SKM-1 treated with dmso at 0.1 percent for 144 hours (cell line): ENCODE results near the gene RGS7BP.
"Not testable (repeated sequence)": the region's sequence is repeated elsewhere in the genome, so short reads cannot be mapped to it uniquely, and the experiment has no call there.

Source experiments
- DNase-seq: peaks from one replicate; lab custom pipeline; 2025; ENCODE audit not compliant: unreplicated experiment; lab: John Stamatoyannopoulos, UW

Gene RGS7BP

DNA sequence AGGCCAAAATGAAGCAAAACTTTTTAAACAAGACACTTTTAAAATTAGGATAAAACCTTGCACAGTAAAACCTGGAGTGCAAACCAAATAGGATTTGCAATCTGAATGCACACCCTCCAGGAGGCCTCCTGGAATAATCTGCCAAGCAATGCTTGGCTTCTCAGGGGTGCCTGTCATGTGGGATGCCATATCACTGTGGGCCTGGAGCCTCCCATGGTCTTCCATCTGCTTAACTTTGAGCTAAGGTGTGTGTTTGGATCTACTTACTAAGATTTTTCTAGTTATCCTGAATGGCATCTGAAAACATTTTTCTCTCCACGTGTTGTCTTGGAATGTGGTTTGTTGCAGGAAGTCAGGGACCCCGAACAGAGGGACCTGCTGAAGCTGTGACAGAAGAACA is 52.1 kb downstream of the RGS7BP start:
- DNase-seq: no peak

DNA sequence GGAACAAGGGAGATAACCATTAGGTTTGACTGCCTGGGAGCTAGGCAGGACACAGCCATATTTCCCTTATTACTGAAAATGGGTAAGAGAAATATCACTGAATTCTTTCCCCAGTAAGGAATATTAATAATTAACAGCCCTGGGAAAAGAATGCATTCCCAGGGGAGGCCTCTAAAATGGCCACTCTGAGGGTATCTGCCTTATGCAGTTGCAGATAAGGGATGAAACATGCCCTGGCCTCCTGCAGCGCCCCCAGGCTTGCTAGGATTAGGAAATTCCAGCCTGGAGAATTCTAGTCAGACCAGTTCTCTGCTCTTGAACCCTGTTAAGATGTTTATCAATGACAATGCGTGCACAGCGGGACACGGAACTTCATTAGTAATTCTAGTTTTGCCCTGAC is 52.8 kb downstream of the RGS7BP start:
- DNase-seq: not testable (repeated sequence)

DNA sequence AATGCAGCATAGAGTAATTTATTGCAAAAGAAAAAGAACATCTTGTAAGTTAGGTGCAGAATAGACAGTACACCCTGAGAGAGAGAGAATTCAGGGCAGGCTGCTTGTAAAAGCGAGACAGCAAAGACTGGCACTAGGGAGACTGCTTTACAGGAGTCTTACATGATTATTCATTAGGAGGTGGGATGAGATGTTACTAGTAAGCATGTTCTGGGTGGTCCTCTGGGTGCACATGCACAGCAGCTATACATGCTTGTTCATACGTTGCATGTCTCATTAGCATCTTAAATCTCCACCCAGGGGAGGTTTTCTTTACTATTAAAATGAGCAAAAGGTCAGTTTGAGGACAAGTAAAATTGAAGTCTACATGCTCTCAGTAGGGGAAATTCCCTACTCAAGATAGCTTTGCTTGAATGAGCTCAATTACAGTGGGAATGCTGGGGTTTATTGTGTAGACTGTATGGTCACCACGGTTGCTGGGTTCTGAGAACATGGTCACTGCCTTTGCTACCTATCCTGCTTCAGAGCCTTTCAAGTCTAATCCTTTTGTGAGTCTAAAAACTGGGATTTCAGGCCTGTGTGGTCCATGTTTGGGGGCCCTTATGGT is 60.6 kb downstream of the RGS7BP start:
- DNase-seq: no peak

DNA sequence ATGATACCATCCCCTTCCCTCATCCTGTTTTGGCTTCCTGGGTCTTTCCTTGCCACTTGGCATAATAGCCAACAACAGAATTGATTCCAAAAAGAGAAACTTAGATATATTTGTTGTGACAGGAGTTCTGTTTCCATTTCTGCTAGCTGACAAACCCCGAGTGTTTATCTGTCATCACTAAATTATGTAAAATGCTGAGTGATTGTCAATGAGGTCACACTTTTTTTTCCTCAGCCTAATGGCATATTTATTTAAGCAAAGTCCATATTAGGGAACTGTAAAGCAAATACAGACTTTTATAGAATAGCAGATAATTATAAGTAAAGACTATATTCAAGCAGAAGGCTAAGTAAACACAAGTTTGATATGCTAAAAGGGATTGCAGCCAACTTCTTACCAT is 64.0 kb downstream of the RGS7BP start:
- no peak for DNase-seq

DNA sequence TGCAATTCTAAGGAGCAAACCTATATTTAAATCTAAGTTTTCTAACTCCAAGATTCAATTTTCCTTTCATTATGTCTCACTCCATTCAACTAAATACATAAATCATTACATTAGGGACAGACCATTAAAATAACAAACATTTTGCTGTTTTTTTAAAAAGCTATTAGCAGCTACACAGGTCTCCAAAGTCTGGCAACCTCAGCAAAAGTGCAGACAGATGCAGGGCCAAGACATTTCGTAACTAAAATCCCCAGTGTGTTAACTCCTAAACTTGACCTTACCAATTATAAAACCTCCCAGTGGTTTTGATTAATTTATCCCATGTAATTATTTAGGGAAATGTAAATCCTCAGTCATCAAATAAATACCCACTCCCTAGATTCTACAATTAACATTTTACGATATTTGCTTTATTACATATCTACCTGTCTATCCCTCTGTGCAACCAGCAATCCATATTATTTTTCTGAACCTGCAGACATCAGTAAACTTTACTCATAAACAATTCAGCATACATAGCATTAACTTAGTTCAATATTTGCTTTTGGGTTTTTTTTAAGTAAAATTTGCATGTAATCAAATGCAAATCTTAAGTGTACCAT is 64.7 kb downstream of the RGS7BP start:
- DNase-seq: no peak

DNA sequence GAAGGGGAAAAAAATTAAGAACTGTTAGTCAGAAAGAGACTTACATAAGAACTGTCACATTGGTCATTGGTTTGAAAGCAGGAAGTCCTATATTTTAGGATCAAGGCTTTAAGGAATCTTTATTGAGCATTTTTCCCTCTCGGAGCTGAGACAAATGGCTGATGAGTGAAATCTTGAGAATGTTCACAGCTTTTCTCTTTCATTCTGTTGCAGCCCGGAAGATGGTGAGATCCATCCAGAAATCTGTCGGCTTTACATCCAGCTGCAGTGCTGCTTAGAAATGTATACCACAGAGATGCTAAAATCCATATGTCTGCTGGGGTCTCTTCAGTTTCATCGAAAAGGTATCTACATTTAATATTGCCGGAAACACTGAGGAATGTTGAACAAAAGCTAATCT is 69.7 kb downstream of the RGS7BP start:
- DNase-seq: no peak

DNA sequence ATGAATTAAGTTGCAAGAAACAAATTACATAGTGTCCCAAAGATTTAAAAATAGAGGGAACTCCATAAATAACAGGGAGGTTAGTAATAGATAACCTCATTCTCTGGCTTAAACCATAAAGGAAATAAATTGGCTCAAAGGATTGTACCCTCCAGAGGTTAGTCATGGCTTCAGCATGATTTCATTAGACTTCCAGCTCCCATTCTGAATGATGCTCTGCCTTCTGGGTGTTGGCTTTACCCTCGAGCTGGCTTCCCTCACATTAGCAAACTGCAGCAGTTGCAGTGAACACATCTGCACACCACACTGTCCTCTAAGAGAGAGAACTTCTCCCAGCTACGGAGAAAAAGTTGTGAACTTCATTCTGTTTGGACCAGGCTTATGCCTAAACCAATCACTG is 70.4 kb downstream of the RGS7BP start:
- no peak for DNase-seq

DNA sequence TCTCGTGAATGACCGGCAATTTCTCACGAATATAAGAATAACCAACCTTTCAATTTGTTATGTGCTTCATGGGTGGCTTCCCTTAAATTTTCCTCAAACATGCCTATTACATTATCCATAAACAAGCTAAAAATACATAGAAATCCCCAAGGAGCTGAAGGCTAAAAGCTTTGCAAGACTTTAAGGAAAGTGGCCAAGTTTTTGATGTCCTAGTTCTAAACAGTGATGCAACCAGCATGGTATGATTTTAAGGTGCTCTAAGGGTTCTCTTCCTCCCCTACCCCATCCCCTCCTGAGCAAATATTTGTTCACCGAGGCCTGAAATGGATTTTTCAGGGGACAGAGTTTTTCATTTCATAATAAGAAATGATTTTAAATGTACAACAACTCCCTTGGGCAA is 79.8 kb downstream of the RGS7BP start:
- no peak for DNase-seq

DNA sequence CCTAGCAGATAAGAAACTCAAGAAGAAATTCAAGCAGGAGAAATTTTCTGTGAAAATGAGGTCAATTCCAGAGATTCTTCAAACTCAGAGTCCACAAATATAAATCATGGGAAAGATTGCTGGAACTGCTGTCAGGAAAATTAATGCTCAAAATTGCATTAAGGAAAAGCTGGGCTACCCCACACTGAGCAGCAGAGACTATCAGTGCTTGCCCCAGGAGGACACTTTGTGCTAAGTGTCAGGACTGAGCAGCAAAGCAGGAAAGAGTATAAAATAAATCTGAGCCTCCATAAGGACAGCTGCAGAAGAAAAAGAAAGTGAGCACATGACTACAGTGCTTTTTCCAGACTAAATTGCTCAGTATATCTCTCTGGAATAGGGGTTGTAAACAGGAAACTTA is 81.6 kb downstream of the RGS7BP start:
- no peak for DNase-seq

DNA sequence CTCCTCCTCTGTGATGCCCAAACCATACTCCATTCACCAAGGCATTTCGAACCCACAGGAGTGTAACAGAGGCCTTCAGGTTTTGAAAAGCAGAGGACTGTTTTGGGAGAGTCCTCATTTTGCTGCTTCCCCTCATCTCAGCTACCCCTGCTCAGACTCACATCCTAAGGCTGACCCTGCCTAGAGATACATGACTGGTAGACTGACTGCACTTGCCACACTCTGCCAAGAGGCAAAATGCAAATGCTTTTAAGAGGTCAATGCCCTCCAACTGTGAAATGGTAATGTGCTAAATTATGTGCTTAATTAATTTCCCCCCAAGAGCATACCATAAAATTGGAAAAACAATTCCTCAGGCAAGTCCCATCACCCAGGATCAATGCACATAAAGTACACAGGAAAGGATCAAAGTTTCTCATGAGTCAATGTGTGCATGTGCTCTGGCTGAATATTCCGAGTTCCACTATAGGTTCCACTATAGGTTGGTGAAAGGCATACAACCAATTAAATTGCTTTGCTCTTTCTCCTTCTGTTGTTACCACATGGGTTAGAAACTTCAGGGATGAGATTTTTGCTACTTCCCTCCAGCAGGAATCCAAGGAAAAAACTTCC is 87.0 kb downstream of the RGS7BP start:
- DNase-seq: no peak

DNA sequence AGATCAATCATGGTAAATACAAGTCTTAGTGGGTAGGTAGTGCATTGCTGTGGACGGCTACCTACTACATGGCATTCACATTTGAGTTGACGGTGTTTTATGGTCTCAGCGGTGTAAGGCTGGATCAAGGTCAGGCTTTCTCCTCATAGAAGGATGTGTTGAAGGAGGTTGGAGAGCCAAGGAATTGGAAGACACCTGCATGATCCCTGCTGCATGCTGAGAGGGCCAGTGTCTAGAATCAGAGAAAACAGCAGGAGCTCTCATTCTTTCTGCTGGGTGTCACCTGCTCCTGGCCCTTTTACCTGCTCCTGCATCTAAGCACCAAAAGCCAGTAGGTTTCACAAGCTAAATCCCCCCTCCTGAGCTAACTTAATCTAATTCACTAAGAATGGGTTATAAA is 88.2 kb downstream of the RGS7BP start:
- no peak for DNase-seq

DNA sequence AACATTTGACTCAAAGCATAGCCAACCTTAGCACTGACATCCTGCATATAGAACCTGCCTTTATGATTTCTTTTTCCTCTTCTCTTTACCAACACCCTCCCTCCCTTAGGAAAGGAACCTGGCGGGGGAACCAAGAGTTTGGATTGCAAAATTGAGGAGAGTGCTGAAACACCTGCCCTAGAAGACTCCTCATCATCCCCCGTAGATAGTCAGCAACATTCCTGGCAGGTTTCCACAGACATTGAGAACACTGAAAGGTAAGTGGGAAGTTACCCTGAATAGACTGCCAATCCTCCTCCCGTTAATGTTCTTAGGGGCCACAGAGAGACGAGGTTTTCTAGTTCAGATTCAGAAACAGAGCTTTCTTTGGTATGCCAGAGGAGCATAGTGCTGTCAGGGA is 88.8 kb downstream of the RGS7BP start:
- no peak for DNase-seq

DNA sequence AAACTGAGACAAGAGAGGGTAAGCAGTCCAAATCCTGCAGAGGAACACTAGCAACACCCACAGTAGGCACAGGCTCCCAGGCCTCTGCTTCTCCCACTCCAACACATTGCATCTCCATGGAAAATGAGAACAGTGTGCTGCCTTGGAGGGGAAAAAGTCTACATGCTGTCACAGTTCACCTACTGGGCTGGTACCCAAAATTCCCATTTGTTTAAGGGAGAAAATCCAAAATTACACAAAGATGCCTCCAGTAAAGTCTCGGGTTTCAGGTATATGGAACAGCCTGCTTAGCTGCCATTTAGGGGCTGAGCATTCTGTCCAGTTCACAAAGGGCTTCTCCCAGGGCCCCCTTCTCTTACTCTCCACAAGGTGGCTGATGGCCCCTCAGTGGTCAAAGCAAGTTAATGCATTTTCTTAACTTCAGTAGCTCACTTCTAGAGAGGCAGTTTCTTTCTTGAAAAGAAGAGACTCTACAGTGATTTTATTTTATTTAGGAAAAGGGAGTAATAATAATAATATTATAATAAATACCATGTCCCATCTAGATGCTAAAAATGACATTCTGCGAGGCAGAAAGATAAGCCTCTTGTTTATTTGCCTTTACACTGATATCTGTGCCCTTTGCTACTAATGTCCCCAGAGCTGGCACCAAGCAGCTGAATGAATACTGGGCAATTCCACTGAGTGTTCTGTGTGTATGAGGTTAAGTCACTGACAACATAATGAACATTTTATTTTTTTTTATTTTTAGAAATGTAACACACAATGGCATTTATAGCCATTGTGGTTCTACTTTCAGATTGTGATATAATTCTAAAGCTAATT is 89.4 kb downstream of the RGS7BP start:
- peak; percentile 13 for DNase-seq

DNA sequence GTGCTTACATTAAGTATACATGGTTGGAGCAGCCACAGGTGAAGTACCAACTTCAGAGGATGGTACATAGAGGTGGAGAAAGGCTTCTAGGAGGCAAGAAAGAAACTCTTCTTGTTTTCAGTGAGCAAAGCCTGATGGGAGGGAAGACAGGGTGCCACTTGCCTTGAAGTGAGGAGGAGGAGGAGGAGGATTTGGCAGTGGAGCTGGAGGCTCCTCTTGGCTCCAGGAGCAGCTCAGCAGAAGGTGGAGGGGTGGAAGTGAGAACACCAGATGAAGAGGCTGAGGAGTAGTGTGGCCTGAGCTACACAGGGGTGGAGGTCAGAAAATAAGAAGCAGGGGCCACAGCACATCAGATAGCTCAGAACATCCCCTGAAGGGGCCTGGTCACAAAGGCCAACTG is 93.4 kb downstream of the RGS7BP start:
- no peak for DNase-seq

DNA sequence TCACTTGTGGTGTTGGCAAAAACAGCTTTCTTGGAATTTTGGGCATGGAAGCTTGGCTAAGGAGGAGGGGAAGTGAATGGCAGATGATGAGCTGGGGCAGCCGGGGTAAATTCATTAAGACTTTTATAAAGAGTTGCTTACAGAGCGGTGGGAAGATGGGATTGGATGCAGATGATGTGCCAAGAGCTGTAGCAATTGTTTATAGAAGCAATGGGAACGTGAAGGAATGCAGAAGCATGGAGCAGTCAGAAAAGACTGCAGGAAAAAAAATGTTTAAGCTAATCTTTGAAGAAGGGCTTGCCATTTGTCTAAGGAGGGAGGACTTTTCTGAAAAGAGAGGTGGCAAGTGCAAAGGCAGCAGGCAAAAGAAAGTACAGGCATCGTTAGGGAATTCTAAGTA is 97.9 kb downstream of the RGS7BP start:
- no peak for DNase-seq

DNA sequence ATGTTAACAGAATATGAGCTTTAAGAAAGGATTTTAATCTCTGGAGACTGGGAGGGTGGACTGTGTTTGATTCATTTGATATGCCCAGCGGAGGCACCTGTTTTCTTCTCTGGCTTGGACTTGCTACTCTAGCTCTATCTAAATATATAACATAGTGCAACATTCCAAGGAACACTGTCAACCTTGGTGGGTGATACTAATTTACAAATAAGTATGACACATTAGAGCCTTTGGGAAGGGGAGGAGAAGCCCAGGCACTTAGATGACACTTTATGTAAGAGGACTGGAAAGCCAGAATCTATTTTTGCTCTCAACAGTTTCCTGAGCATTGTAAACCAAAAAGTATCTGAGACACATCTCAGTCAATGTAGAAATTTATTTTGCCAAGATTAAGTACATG is 101.1 kb downstream of the RGS7BP start:
- DNase-seq: no peak

DNA sequence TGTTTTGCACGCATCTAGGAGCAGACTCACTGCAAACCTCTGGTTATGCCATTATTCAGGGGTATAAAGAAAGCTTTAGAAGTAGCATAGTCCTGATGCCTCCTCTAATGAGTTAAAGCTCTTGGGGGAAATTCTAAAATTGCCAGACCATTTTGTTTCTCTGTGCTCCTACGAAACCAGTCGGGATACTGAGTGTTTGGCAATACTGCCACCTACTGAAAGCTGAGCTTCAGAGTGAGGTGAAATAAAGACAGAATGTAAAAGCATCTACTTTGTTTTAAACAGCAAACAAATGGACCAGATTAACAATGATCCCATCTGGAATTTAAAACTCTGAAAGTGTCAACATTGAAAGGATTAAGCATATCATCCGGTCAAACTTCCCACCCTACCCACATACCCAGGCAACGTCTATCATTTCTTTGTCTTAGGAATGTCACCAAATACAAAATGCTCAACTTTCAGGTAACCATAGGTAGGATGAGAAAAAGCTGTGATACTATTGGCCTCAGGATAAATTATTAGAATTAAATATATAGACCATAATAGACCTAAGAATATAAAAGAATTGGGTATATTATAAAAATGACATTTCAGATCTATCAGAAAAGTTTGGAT is 106.6 kb downstream of the RGS7BP start:
- peak; percentile 43 for DNase-seq

DNA sequence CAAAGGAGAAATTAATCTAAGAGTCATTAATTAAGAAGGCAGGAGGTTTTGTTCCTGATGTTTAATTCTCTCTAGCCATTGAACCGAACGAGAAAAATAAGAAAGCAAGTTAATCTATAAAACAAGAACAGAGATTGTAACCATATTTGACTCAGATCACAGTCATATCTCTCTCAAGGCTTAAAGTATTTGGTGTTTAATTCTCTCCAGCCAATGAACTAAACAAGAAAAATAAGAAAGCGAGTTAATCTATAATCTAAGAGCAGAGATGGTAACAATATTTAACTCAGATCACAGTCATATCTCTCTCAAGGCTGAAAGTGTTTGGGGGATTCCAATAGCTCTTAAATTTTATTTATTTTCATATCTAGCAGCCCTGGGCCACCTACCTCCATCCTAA is 110.1 kb downstream of the RGS7BP start:
- DNase-seq: no peak

DNA sequence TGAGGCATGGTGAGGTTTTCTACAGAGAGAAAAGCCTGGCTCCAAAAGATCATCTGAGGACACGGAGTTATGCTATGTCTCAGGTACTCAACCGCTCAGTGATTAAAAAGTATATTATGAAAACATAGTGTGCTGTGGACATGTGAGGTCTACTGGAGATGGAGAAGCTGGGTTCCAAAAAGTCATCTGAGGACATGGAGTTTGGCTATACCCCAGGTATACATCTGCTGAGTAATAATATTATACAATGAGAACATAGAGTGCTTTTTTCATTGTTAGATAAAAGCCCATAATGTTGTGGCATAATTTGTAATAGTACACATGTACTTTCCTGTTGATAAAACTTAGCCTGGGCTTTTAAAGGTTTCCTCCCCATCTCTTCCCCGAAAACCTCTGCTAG is 113.8 kb downstream of the RGS7BP start:
- no peak for DNase-seq

DNA sequence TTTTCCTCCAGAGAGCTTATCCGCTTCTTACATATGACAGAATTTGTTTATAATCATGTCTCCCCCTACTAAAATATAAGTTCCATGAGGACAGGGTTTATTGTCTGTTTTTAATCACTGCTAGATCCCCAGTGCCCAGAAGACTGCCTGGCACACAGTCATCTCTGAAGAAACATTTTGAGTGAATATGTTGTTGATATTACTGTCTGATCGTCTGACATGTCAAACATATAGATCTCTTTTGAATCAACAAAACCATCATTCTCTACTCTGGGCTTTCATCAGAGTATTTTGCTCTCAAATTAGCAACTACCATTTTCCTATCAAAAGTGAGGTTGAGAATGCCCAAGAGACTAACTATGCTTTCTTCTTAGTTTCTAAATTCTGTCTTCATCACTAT is 117.2 kb downstream of the RGS7BP start:
- DNase-seq: no peak

DNA sequence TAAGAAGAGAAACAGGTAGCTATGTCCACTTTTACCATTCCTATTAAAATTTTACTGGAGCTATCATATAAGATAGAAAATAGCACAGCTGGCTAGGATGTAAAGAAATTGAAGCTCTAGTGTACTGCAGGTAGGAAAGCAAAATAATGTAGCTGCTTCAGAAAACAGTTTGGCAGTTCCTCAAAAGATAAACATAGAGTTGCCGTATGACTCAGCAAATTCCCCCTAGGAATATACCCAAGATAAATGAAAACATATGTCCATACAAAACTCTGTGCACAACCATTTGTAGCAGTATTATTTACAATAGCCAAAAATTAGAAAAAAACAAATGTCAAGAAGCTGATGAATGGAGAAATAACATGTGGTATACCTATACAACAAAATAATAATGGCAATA is 119.9 kb downstream of the RGS7BP start:
- no peak for DNase-seq

DNA sequence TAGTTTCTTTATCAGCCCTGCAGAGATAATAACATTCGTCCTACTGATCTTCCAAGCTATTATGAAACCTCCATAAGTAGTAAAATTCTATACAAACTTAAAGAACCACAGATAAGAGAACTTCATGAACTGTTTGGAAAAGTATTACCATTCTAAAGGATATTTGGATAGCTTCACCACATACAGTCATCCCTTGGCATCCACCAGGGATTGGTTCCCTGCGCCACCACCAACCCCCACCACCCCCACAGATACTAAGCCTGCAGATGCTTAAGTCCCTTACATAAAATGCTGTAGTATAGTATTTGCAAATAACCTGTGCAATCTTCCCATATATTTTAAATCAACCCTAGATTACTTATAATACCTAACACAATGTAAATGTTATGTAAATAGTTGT is 123.1 kb downstream of the RGS7BP start:
- DNase-seq: no peak
